Neural progenitor cell (in vitro differentiated cells): Measurements from ENCODE around the gene DRC1.

ENCODE experiments used
- CTCF ChIP-seq: fragments of 200-600 bp; sonication (generic); IDR thresholded peaks from 2 replicates; pipeline ENCODE4 v1.5.1; 2017; ENCODE audit warnings: antibody characterized with exemption, mild to moderate bottlenecking
- EZH2 ChIP-seq: fragments of 200-600 bp; sonication (generic); IDR thresholded peaks from 2 replicates; pipeline ENCODE4 v1.6.1; 2017; ENCODE audit warnings: antibody characterized with exemption, mild to moderate bottlenecking, moderate library complexity

DNA sequence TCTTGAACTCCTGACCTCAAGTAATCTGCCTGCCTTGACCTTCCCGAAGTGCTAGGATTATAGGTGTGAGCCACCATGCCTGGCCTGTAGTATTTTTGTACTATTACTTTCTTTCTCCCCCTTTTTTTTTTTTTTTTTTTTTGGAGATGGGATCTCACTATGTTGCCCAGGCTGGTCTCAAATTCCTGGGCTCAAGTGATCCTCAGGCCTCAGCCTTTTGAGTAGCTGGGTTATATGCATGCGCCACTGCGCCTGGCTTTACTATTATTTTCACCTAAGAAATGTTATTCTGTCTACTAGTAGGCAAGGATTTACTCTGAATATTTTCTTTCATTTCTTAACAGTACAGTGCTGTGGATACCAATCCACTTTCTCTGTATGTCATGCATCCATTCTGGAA is 37.8 kb upstream of the DRC1 start:
- TF ChIP-seq EZH2, result no peak
- no peak for TF ChIP-seq CTCF
